HepG2 (cell line): ENCODE results near the gene GON4L. TPM values are rescaled to one million over a fixed set of nuclear protein-coding genes. Genes with fewer than 3 reads are reported as not detected.

ENCODE experiments used
- ATAC-seq: fragments of 200-7000 bp; cut with Tn5 transposase; 3 replicates; pipeline ENCODE4 v1.9.1; 2020; ENCODE audit warnings: mild to moderate bottlenecking, moderate library complexity
- BruUV-seq: library from RNA; stranded (reverse); fragments of 400-500 nt; replicated peaks from 2 replicates; lab custom pipeline; 2021; lab: Mats Ljungman, UMichigan
- CTCF ChIA-PET: fragments of 300-600 bp; formaldehyde crosslinking; extraction: SDS; loops from one replicate; lab custom pipeline; 2021; ENCODE audit warnings: low total read pairs, inconsistent platforms, low intra/inter-chr PET ratio; lab: Yijun Ruan, JAX
- POLR2A ChIA-PET: fragments of 350-600 bp; sonication (Branson Sonifier 250); formaldehyde crosslinking; loops from one replicate; lab custom pipeline; 2020; ENCODE audit warnings: antibody characterized with exemption, inconsistent platforms; lab: Yijun Ruan, JAX
- DNase-seq: peaks from one replicate; pipeline ENCODE4 v3.0.0-alpha.2; 2015; ENCODE audit warnings: low spot score
- FAIRE-seq: peaks from 3 replicates; lab custom pipeline; 2011; peaks lifted over from hg19 to GRCh38; lab: Jason Lieb, UNC
- H2AFZ ChIP-seq: one replicate; pipeline ENCODE4 v1.6.1; 2011; ENCODE audit warnings: low read length, inconsistent platforms
- H3K27ac ChIP-seq: fragments of 300-600 bp; 3 replicates; pipeline ENCODE4 v1.8.0; 2011; ENCODE audit warnings: mixed run types, mild to moderate bottlenecking, mixed read lengths, low read length, inconsistent platforms; ENCODE audit not compliant: insufficient read depth; ENCODE audit errors: extremely low read length
- H3K27me3 ChIP-seq, 2 experiments: fragments of 200-600 bp in 1 of 2; 2 replicates in 1 of 2; 3 replicates in 1 of 2; pipeline versions ENCODE4 v1.6.0 to v1.8.0; 2011; ENCODE audit warnings: low read length in 2 of 2, mild to moderate bottlenecking in 2 of 2, moderate library complexity in 2 of 2, inconsistent platforms in 1 of 2; ENCODE audit not compliant: insufficient read depth in 2 of 2, control insufficient read depth in 1 of 2
- H3K36me3 ChIP-seq, 2 experiments: fragments of 200-600 bp in 1 of 2; replicated peaks in 1 of 2; 2 replicates in 1 of 2; 3 replicates in 1 of 2; pipeline versions ENCODE4 v1.5.1 to v1.8.0; 2011; ENCODE audit warnings: low read length in 2 of 2, inconsistent platforms in 1 of 2; ENCODE audit not compliant: insufficient read depth in 2 of 2, control insufficient read depth in 1 of 2
- H3K4me1 ChIP-seq: 2 replicates; pipeline ENCODE4 v1.5.1; 2012; ENCODE audit warnings: low read length, inconsistent platforms; ENCODE audit not compliant: insufficient read depth
- H3K4me2 ChIP-seq: 2 replicates; pipeline ENCODE4 v1.6.0; 2011; ENCODE audit warnings: low read depth, low read length, inconsistent platforms
- H3K4me3 ChIP-seq, 3 experiments: fragments of 200-600 bp in 1 of 3; sonication (generic), shearing (Covaris generic) in 1 of 3; replicated peaks in 1 of 3; 2 replicates each; pipeline ENCODE4 v1.5.1; 2011 to 2016; ENCODE audit warnings: low read length in 3 of 3, inconsistent platforms in 2 of 3, low read depth in 2 of 3, mild to moderate bottlenecking in 2 of 3, control low read depth in 1 of 3, mixed read lengths in 1 of 3; ENCODE audit not compliant: insufficient read depth in 1 of 3
- H3K79me2 ChIP-seq: one replicate; pipeline ENCODE4 v1.6.1; 2011; ENCODE audit warnings: low read length, inconsistent platforms; ENCODE audit not compliant: insufficient read depth
- H3K9ac ChIP-seq: 2 replicates; pipeline ENCODE4 v1.6.0; 2011; ENCODE audit warnings: mild to moderate bottlenecking, low read depth, low read length, inconsistent platforms; ENCODE audit not compliant: insufficient read depth
- H3K9me3 ChIP-seq: 2 replicates; pipeline ENCODE4 v1.5.1; 2012; ENCODE audit warnings: mild to moderate bottlenecking, low read length
- H4K20me1 ChIP-seq: 2 replicates; pipeline ENCODE4 v1.6.0; 2011; ENCODE audit warnings: inconsistent platforms, mild to moderate bottlenecking, low read length, moderate library complexity; ENCODE audit not compliant: insufficient read depth
- ATF1 ChIP-seq: IDR thresholded peaks from 2 replicates; pipeline ENCODE4 v1.6.1; 2016; ENCODE audit warnings: mild to moderate bottlenecking, control low read depth
- CBX1 ChIP-seq: IDR thresholded peaks from one replicate; pipeline ENCODE4 v1.6.1; 2016; ENCODE audit warnings: antibody characterized with exemption, low read depth
- NONO ChIP-seq, 2 experiments: fragments of 450-650 bp in 1 of 2; sonication (generic) in 1 of 2; formaldehyde crosslinking in 1 of 2; IDR thresholded peaks in 1 of 2; conservative IDR thresholded peaks in 1 of 2; 2 replicates each; pipeline versions ENCODE4 v1.6.1 to v1.8.0; 2017 to 2022; ENCODE audit warnings: mild to moderate bottlenecking in 1 of 2, missing genetic modification reagents in 1 of 2, moderate library complexity in 1 of 2
- ZNF263 ChIP-seq: sonication (generic); formaldehyde crosslinking; IDR thresholded peaks from 2 replicates; pipeline ENCODE4 v1.4.0; 2020; ENCODE audit warnings: missing genetic modification reagents
- ZNF556 ChIP-seq: sonication (generic); formaldehyde crosslinking; IDR thresholded peaks from 2 replicates; pipeline ENCODE4 v1.4.0; 2020; ENCODE audit warnings: mild to moderate bottlenecking, missing genetic modification reagents, borderline replicate concordance
- ZSCAN31 ChIP-seq: sonication (generic); formaldehyde crosslinking; IDR thresholded peaks from 2 replicates; pipeline ENCODE4 v1.5.0; 2020; ENCODE audit warnings: low read depth, mild to moderate bottlenecking, missing genetic modification reagents
- whole genome bisulfite sequencing: methylation state at CpG from one replicate; pipeline ENCODE4 v1.1.6; 2017; ENCODE audit warnings: low lambda C conversion rate; 5-methylcytosine and 5-hydroxymethylcytosine counted together
- in situ Hi-C: cut with HindIII; loops from 2 replicates; pipeline ENCODE4 v1.10.0; 2017; ENCODE audit warnings: low pct_unique_long_range_greater_than_20kb; ENCODE audit not compliant: extremely low pct_ligation_motif_present
- intact Hi-C: fragments of 100-400 bp; cut with micrococcal nuclease; formaldehyde crosslinking; loops from one replicate; pipeline ENCODE4 v1.10.0; 2022; ENCODE audit not compliant: unreplicated experiment
- polyA plus RNA-seq, 8 experiments: library from polyadenylated mRNA; depleted of rRNA in 3 of 8; stranded (reverse) in 7 of 8; unstranded in 1 of 8; fragments of >200 nt; fragmentation: Illumina TruSeq in 4 of 8; extraction: Trizol in 4 of 8; gene quantifications; 2 replicates each; pipeline versions ENCODE4 v1.2.1 to v1.2.3, GENCODE V29; 2011 to 2016; ENCODE audit warnings: low read depth in 4 of 8, missing spikeins in 1 of 8, mixed read lengths in 1 of 8; ENCODE audit not compliant: insufficient read depth in 1 of 8
- total RNA-seq, 5 experiments: library from RNA; depleted of rRNA; stranded (reverse); fragments of >200 nt; fragmentation: Illumina TruSeq; extraction: Trizol; gene quantifications; 2 replicates each; pipeline ENCODE4 v1.2.3, GENCODE V29; 2016; ENCODE audit warnings: low read depth in 1 of 5
- TF ChIP-seq, protein P1 (sequence below): sonication (generic); formaldehyde crosslinking; IDR thresholded peaks from 2 replicates; pipeline ENCODE4 v1.4.0; 2020; ENCODE audit warnings: missing genetic modification reagents; ENCODE audit errors: not compliant biosample characterization
- TF ChIP-seq, protein P2 (sequence below): sonication (generic); formaldehyde crosslinking; IDR thresholded peaks from 2 replicates; pipeline ENCODE4 v1.5.1; 2020; ENCODE audit warnings: missing genetic modification reagents, mild to moderate bottlenecking, borderline replicate concordance
- TF ChIP-seq, protein P3 (sequence below): sonication (generic); formaldehyde crosslinking; IDR thresholded peaks from 2 replicates; pipeline ENCODE4 v1.4.0; 2020; ENCODE audit warnings: missing genetic modification reagents

GON4L gene
- total and polyA plus RNA-seq, 2 of the 13 experiments (the other 11 are each of a cell fraction or from before 2014, with no cell fraction given), result 14.6 to 19.6 TPM

DNA sequence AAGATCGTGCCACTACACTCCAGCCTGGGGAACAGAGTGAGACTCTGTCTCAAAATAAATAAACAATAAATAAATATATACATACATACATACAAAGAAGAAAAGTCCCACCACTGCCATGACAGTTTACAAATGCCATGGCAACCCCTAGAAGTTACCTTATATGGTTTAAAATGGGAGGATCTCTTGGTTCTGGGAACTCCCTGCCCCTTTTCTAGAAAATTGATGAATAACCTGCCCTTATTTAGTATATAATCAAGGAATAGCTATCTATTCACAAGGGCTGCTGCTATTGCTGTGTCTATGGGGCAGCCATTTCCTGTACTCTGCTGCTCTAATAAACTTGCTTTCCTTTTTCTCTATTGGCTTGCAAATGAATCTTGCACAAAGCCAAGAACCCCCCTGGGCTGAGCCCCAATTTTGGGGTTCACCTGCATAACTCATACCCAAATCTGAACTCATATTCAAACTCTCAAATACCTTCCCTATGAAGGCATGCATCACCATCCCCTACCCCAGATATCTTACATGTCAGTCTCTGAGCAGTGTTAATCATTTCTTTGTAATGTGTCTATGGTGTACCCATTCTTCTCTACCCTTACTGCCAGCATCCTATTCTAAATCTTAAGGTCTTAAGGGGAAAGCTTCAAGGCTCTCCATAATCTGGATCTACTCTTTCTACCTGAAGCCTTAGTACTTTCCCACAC is 9.0 kb downstream of the GON4L start:
- Histone ChIP-seq H3K27ac (no peak overlapping the region), H3K9ac (no peak overlapping the region), H3K27me3 (no peaks in the 10 kb centered on the region), H3K4me1 (peaks cover 8% of the 10 kb centered on the region; the same call in 1 of the 2 replicates), H3K4me2 (no peak overlapping the region), H2AFZ (no peak overlapping the region), H3K4me3 (no peak overlapping the region), H3K9me3 (no peaks in the 10 kb centered on the region), H4K20me1 (no peaks in the 10 kb centered on the region), H3K36me3 (peaks cover 7 to 39% of the 10 kb centered on the region in 2 experiments; a peak in 4 of 5 replicates), H3K79me2 (peaks cover 49% of the 10 kb centered on the region)
- DNase-seq (no peak), ATAC-seq (no peak), FAIRE-seq (no peak)
- TF ChIP-seq, protein P1, sequence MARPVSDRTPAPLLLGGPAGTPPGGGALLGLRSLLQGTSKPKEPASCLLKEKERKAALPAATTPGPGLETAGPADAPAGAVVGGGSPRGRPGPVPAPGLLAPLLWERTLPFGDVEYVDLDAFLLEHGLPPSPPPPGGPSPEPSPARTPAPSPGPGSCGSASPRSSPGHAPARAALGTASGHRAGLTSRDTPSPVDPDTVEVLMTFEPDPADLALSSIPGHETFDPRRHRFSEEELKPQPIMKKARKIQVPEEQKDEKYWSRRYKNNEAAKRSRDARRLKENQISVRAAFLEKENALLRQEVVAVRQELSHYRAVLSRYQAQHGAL (CRISPR knock-in tag), result no peak
- TF ChIP-seq ZSCAN31 (CRISPR knock-in tag) (no peak), CBX1 (no peak), ZNF556 (CRISPR knock-in tag) (no peak), ATF1 (CRISPR knock-in tag) (no peak), NONO (IDR thresholded peaks at IDR 0.05) (no peak), NONO (CRISPR knock-in tag; conservative IDR thresholded peaks at IDR 0.05) (no peak), ZNF263 (CRISPR knock-in tag) (no peak)
- TF ChIP-seq, protein P2, sequence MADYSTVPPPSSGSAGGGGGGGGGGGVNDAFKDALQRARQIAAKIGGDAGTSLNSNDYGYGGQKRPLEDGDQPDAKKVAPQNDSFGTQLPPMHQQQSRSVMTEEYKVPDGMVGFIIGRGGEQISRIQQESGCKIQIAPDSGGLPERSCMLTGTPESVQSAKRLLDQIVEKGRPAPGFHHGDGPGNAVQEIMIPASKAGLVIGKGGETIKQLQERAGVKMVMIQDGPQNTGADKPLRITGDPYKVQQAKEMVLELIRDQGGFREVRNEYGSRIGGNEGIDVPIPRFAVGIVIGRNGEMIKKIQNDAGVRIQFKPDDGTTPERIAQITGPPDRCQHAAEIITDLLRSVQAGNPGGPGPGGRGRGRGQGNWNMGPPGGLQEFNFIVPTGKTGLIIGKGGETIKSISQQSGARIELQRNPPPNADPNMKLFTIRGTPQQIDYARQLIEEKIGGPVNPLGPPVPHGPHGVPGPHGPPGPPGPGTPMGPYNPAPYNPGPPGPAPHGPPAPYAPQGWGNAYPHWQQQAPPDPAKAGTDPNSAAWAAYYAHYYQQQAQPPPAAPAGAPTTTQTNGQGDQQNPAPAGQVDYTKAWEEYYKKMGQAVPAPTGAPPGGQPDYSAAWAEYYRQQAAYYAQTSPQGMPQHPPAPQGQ (CRISPR knock-in tag), result no peak
- TF ChIP-seq, protein P3, sequence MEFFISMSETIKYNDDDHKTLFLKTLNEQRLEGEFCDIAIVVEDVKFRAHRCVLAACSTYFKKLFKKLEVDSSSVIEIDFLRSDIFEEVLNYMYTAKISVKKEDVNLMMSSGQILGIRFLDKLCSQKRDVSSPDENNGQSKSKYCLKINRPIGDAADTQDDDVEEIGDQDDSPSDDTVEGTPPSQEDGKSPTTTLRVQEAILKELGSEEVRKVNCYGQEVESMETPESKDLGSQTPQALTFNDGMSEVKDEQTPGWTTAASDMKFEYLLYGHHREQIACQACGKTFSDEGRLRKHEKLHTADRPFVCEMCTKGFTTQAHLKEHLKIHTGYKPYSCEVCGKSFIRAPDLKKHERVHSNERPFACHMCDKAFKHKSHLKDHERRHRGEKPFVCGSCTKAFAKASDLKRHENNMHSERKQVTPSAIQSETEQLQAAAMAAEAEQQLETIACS (CRISPR knock-in tag), result no peak
- intact Hi-C loops, result no loop called here
- ChIA-PET CTCF (no interaction called here), POLR2A (no interaction called here)
- in situ Hi-C loops, result no loop called here
- no TSS peak for BruUV-seq
- WGBS, result 94% methylated on average over 1 of the region's 1 CpG
